Prostate gland (tissue), 2 donors: ENCODE data around the gene NPC1L1. TPM values are rescaled to one million over a fixed set of nuclear protein-coding genes. Genes with fewer than 3 reads are reported as not detected.
"Not testable (repeated sequence)": the region's sequence is repeated elsewhere in the genome, so short reads cannot be mapped to it uniquely, and the experiment has no call there.

Source experiments
- DNase-seq: peaks from one replicate; pipeline ENCODE4 v3.0.0-alpha.2; 2019; ENCODE audit warnings: low spot score
- H3K27ac ChIP-seq, 2 donors: fragments of 200-600 bp; sonication (generic); 2 replicates each; pipeline ENCODE4 v1.5.1; 2017 to 2019
- H3K27me3 ChIP-seq: fragments of 200-600 bp; sonication (generic); replicated peaks from 2 replicates; pipeline ENCODE4 v1.5.1; 2019; ENCODE audit not compliant: insufficient read depth
- H3K36me3 ChIP-seq, 2 donors: fragments of 200-600 bp; sonication (generic); 1 replicate in 1 of 2; 2 replicates in 1 of 2; pipeline versions ENCODE4 v1.5.1 to v1.8.1; 2017 to 2019
- H3K4me1 ChIP-seq: fragments of 200-600 bp; sonication (generic); replicated peaks from 2 replicates; pipeline ENCODE4 v1.5.1; 2019
- H3K4me3 ChIP-seq, 2 donors: fragments of 200-600 bp; sonication (generic); 2 replicates each; pipeline ENCODE4 v1.5.1; 2017 to 2019
- H3K9me3 ChIP-seq: fragments of 200-600 bp; sonication (generic); 2 replicates; pipeline ENCODE4 v1.5.1; 2017
- POLR2A ChIP-seq: fragments of 450-650 bp; IDR thresholded peaks from one replicate; pipeline ENCODE4 v1.6.1; 2016; ENCODE audit warnings: antibody characterized with exemption, mild to moderate bottlenecking
- POLR2AphosphoS5 ChIP-seq: sonication (generic); formaldehyde crosslinking; IDR thresholded peaks from one replicate; pipeline ENCODE4 v1.6.1; 2017; ENCODE audit warnings: antibody characterized with exemption
- WGBS: methylation state at CpG from one replicate; pipeline ENCODE4 v1.1.5; 2018; 5-methylcytosine and 5-hydroxymethylcytosine counted together
- intact Hi-C: fragments of 100-400 bp; cut with DNase I; formaldehyde crosslinking; loops from one replicate; pipeline ENCODE4 v1.14.2; 2022
- total RNA-seq, 2 donors: library from RNA; depleted of rRNA; stranded (reverse); fragments of >200 nt; gene quantifications; one replicate each; pipeline ENCODE4 v1.1.0, GENCODE V29; 2016
- TF ChIP-seq, protein P1 (sequence below), 4 experiments: fragments of 200-600 bp in 2 of 4; fragments of 450-650 bp in 2 of 4; sonication (generic) in 2 of 4; IDR thresholded peaks; 1 replicate in 3 of 4; 2 replicates in 1 of 4; pipeline ENCODE4 v1.5.1; 2016 to 2019; ENCODE audit warnings: antibody characterized with exemption in 4 of 4, mild to moderate bottlenecking in 2 of 4, moderate library complexity in 2 of 4

Gene NPC1L1
- total RNA-seq, 2 donors from 2014 or later = 0.11 to 0.23 TPM

DNA sequence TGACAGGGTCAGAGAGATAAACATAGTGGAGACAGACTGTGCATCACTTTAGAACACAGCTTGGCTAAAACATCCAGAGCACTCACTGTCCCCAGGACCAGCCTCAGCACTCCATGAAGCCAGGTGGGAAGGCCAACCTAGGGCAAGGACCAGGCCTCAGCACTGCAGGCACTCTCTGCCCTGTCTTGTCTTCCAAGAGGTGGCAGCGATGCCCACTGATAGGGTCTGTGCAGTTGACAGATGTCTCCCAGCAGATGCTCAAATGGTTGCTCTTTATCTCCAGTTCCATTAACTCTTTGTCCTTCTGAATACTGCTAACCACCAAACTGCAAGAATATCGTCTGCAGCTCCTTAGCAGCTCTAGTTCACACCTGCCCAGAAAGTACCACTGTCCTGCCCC, 23.5 kb upstream of the NPC1L1 start:
- Histone ChIP-seq H3K4me1 (no peaks in the 10 kb centered on the region), H3K9me3 (no peaks in the 10 kb centered on the region), H3K4me3 (no peak overlapping the region), H3K27ac (no peak overlapping the region), H3K27me3 (no peaks in the 10 kb centered on the region), H3K36me3 (peaks cover 3 to 18% of the 10 kb centered on the region in 2 donors)
- TF ChIP-seq POLR2A (no peak), POLR2AphosphoS5 (no peak)
- TF ChIP-seq, protein P1, sequence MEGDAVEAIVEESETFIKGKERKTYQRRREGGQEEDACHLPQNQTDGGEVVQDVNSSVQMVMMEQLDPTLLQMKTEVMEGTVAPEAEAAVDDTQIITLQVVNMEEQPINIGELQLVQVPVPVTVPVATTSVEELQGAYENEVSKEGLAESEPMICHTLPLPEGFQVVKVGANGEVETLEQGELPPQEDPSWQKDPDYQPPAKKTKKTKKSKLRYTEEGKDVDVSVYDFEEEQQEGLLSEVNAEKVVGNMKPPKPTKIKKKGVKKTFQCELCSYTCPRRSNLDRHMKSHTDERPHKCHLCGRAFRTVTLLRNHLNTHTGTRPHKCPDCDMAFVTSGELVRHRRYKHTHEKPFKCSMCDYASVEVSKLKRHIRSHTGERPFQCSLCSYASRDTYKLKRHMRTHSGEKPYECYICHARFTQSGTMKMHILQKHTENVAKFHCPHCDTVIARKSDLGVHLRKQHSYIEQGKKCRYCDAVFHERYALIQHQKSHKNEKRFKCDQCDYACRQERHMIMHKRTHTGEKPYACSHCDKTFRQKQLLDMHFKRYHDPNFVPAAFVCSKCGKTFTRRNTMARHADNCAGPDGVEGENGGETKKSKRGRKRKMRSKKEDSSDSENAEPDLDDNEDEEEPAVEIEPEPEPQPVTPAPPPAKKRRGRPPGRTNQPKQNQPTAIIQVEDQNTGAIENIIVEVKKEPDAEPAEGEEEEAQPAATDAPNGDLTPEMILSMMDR (IDR thresholded peaks at IDR 0.05) = no peak
- DNase-seq = no peak
- intact Hi-C loops = loop anchor here (5.0 kb wide), 2 partner anchors 87 to 322 kb away; no protein-coding TSS in a partner anchor
- WGBS = 76% methylated on average over 2 of the region's 2 CpGs

DNA sequence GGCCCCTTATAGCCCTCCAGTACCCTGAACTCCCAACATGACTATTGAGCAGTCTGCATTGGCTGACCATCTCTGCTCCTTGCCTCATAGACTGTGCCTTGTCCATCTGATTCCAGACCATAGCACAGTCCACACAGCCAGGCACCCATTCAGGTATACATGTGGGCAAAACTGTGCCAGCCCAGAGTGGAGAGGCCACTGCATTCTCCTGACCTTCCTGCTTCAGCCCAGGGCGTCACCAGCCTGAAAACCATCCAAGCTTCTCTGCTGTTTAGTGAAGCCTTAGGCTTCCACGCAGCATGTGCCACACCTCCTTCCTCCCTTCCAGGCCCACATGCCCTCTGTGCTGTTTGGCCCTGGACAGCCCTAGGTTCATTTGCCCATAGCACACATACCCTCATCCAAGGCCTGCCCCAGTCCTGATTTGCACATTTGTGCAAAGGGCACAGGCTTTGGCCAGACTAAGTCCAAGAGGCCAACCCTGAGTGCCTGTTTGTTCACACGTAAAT, 22.1 kb upstream of the NPC1L1 start:
- Histone ChIP-seq H3K4me3 (no peak overlapping the region), H3K9me3 (no peaks in the 10 kb centered on the region), H3K27ac (no peak overlapping the region), H3K4me1 (no peaks in the 10 kb centered on the region), H3K36me3 (peaks cover 0 to 11% of the 10 kb centered on the region in 2 donors), H3K27me3 (no peaks in the 10 kb centered on the region)
- no peak for DNase-seq
- intact Hi-C loops = no loop called here
- TF ChIP-seq, protein P1 (IDR thresholded peaks at IDR 0.05) = no peak
- no peak for TF ChIP-seq POLR2A
- TF ChIP-seq POLR2AphosphoS5 = no peak
- WGBS = 75% methylated on average over 3 of the region's 3 CpGs

DNA sequence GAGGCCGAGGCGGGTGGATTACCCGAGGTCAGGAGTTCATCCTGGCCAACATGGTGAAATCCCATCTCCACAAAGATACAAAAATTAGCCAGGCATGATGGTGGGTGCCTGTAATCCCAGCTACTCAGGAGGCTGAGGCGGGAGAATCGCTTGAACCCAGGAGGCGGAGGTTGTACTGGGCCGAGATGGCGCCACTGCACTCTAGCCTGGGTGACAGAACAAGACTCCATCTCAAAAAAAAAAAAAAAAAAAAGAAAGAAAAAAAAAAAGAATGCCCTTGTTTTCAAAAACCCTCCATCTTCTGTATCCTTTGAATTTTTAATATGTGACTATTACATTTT, 21.5 kb upstream of the NPC1L1 start:
- H3K27ac ChIP-seq, intact Hi-C loops, H3K36me3 ChIP-seq, H3K9me3 ChIP-seq, H3K4me3 ChIP-seq, DNase-seq, H3K4me1 ChIP-seq, H3K27me3 ChIP-seq: not testable (repeated sequence)
- WGBS = 94% methylated on average over 8 of the region's 8 CpGs

DNA sequence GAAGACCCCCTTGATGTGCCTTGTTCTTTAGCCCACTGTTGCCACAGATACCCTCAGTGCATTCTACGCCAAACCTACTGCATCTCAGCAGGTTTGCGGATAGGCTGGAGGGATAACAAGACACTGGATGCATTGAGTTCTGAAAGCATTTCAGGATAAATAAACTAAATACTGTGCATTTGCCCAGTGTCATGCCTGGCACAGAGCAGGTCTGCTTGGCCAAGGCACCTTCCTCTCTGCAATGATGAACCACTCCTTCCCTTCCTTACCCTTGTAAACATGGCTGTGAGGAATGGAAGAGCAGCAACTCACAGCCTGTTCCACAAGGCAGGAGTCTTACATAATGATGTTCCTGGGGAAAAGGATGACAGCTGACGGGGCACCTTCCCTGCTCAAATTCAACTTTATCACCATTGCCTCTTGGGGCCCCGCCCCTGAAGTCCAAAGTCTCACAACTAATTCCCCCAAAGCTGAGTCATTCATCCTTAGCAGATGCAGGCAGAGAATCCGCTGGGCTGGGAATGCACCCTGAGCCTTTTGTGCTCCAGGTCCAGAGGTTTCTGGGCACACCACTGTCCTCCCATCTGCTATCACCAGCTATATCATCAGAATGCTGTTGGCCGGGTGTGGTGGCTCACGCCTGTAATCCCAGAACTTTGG, 21.0 kb upstream of the NPC1L1 start:
- peaks cover 0 to 8% of the 10 kb centered on the region in 2 donors for H3K36me3 ChIP-seq
- no peak for DNase-seq
- H3K9me3 ChIP-seq = no peaks in the 10 kb centered on the region
- H3K27ac ChIP-seq = no peak overlapping the region
- intact Hi-C loops = no loop called here
- H3K27me3 ChIP-seq = no peaks in the 10 kb centered on the region
- no peaks in the 10 kb centered on the region for H3K4me1 ChIP-seq
- TF ChIP-seq POLR2AphosphoS5 (no peak), POLR2A (no peak)
- TF ChIP-seq, protein P1 (IDR thresholded peaks at IDR 0.05) = no peak
- WGBS = 91% methylated on average over 7 of the region's 7 CpGs
- H3K4me3 ChIP-seq = no peak overlapping the region

DNA sequence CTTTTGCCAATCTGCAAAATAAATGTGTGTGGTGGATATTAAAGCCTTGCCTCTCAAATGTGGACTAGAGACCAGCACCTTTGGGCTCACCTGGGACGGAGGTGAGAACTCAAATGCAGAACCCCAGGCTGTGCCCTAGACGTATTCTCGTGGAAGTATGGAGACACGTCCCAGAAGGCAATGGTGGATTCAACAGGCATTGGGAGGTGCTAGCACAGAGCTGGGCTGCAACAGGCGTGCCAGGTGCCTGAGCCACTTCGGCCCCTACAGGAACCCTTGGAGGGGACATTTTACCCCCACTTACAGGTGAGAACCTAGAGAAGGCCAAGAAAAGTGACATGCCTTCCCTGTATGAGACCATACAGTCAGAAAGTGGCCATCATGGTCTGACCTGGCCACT, 20.4 kb upstream of the NPC1L1 start:
- H3K4me3 ChIP-seq = no peak overlapping the region
- H3K27ac ChIP-seq = no peak overlapping the region
- no peak for DNase-seq
- no peak for TF ChIP-seq POLR2AphosphoS5
- TF ChIP-seq, protein P1 (IDR thresholded peaks at IDR 0.05) = no peak
- no peak for TF ChIP-seq POLR2A
- H3K4me1 ChIP-seq = no peaks in the 10 kb centered on the region
- H3K36me3 ChIP-seq = peaks cover 0 to 4% of the 10 kb centered on the region in 2 donors
- 79% methylated on average over 6 of the region's 6 CpGs for WGBS
- no peaks in the 10 kb centered on the region for H3K27me3 ChIP-seq
- intact Hi-C loops = no loop called here
- no peaks in the 10 kb centered on the region for H3K9me3 ChIP-seq
